T-cell (primary cell): Measurements from ENCODE around the gene PHF20. TPM values are rescaled to one million over a fixed set of nuclear protein-coding genes. Genes with fewer than 3 reads are reported as not detected.

Experiments used
- total RNA-seq, 35 experiments: library from RNA in 6 of 35; stranded (reverse) in 6 of 35; fragments of 120-200 nt in 1 of 35; gene quantifications; one replicate each; pipeline versions ENCODE4 v1.2.1 to v1.2.4 and lab custom pipeline; 2013 to 2026

PHF20 gene
- total RNA-seq, 5 donors from 2014 or later (not counting 1 experiment from before 2014, with no cell fraction given) = 67.8 to 174 (median 68.9) TPM

Other genes with a start within 250 kb of the PHF20 start
- gene C20orf173, start 242.4 kb upstream of the PHF20 start, total RNA-seq = not detected
- gene ERGIC3, start 229.9 kb upstream of the PHF20 start, total RNA-seq = 100 to 1,000 TPM; 135 to 180 (median 166) TPM
- gene SPAG4, start 156.2 kb upstream of the PHF20 start, total RNA-seq = 10 to 100 TPM in 2 of 5 donors, 1 to 10 TPM in 1, under 1 TPM in 2; 0.76 to 26.4 (median 1.2) TPM
- gene CPNE1, start 107.1 kb upstream of the PHF20 start, total RNA-seq = 100 to 1,000 TPM; 284 to 408 (median 324) TPM
- gene RBM12, start 107.1 kb upstream of the PHF20 start, total RNA-seq = 100 to 1,000 TPM in 3 of 5 donors, 10 to 100 TPM in 2; 89.5 to 113 (median 109) TPM
- 10 to 100 TPM; 17.7 to 33.5 (median 31.2) TPM for gene NFS1, start 72.7 kb upstream of the PHF20 start, total RNA-seq
- gene ROMO1, start 72.6 kb upstream of the PHF20 start, total RNA-seq = 10 to 100 TPM; 38.4 to 79.7 (median 62.5) TPM
- gene RBM39, start 29.8 kb upstream of the PHF20 start, total RNA-seq = 100 to 1,000 TPM; 482 to 966 (median 536) TPM
- 10 to 100 TPM; 50.0 to 78.8 (median 70.8) TPM for gene SCAND1, start 182.5 kb downstream of the PHF20 start, total RNA-seq
- gene CNBD2, start 196.6 kb downstream of the PHF20 start, total RNA-seq = 10 to 100 TPM in 2 of 5 donors, 1 to 10 TPM in 3; 5.3 to 20.1 (median 7.4) TPM